ENCODE data around the gene B4GALT3. TPM values are rescaled to one million over a fixed set of nuclear protein-coding genes. Genes with fewer than 3 reads are reported as not detected.
"Not testable (repeated sequence)": the region's sequence is repeated elsewhere in the genome, so short reads cannot be mapped to it uniquely, and the experiment has no call there.

B4GALT3 gene
- 10 to 100 TPM; 25.1 to 35.9 (median 33.3) TPM for total RNA-seq
- long read RNA-seq, donor 1, transcript B4GALT3-213 (8 exons, 2,414 nt) = minor isoform, 7 of 60 reads
- long read RNA-seq, donor 1, transcript B4GALT3-201 (8 exons, 1,911 nt) = major isoform, 35 of 60 reads
- long read RNA-seq, donor 1, partial matches to known transcripts = 8 of 60 reads
- long read RNA-seq, donor 1, other reads (novel, unspliced or antisense) = 10 of 60 reads
- long read RNA-seq, donor 2, transcript B4GALT3-201 (8 exons, 1,911 nt) = major isoform, 10 of 14 reads
- long read RNA-seq, donor 2, partial matches to known transcripts = 1 of 14 reads
- long read RNA-seq, donor 2, other reads (novel, unspliced or antisense) = 2 of 14 reads

DNA sequence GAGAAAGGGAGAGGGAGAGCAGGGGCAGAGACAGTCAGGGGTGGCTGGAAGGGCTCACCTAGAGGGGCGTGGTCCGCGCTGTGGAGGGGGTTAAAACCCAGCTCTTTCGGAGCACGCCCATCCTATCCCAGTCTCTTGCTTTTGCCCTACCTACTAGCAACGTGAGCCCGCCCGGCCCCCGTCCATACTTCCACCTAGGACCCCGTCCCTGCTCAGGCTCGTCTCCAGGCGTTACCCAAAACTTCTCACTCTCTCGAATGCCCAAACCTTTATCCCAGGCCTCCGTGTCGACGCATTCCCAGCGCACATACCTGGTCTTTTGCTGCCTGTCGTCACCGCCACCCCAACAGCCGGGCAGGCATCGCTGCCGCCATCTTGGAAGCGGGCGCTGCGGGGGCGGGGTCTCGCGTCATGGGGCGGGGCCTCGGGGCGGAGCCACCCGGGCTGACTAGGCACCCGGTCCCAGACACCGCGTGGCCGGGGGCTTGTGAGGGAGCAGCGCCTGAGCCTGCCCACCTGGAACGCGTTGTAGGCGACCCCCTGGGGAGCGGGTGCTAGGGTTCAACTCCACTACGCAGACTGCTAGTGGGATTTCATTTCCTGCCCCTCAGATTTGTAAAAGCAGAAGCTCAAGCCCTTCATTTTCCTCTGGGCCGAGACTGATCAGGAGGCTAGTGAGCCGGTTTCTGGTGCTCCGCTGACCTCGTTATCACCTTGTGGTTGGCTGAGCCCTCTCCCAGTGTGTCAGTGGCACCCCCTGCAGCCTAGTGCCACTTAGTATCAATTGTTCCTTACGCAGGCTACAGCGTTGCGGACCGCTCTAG lies at the start of gene B4GALT3:
B4GALT3 (minus strand) TSS at position 396 of the 824 bp plus-strand sequence. CDS start 1,447 bp downstream, outside the sequence.
- H3K4me1 ChIP-seq (ENCODE audit: low read depth) = peaks cover 8% of the 10 kb centered on the region

DNA sequence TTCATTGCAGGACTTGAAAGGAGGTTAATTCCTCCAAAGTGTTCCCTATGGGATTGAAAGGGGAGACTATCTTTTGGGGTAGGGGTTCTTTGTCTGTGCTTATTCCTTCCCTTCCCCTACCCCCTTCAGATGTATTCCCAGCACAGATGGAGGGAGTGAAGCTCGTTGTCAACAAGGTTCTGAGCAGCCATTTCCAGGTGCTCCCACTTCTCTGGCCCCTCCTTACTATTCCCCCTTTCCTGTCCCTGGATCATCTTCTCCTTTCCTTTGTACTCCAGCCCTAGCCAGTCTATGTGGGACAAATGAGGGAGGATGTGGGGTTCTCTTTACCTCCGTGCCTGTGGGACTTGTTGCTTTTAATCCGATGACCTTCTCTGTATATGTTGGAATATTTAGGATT lies 49.5 kb upstream of the B4GALT3 start:
- ATAC-seq = no peak
- Histone ChIP-seq H3K36me3 (ENCODE audit: low read depth) (no peaks in the 10 kb centered on the region), H3K9me3 (no peaks in the 10 kb centered on the region), H3K4me3 (no peak overlapping the region), H3K4me1 (ENCODE audit: low read depth) (peaks cover 18% of the 10 kb centered on the region)
- intact Hi-C loops (cut with DNase I, micrococcal nuclease) = loop anchor here (5.0 to 10.0 kb wide), 2 partner anchors 66 to 158 kb away; no protein-coding TSS in a partner anchor
- DNase-seq = no peak
- TF ChIP-seq, protein P1, sequence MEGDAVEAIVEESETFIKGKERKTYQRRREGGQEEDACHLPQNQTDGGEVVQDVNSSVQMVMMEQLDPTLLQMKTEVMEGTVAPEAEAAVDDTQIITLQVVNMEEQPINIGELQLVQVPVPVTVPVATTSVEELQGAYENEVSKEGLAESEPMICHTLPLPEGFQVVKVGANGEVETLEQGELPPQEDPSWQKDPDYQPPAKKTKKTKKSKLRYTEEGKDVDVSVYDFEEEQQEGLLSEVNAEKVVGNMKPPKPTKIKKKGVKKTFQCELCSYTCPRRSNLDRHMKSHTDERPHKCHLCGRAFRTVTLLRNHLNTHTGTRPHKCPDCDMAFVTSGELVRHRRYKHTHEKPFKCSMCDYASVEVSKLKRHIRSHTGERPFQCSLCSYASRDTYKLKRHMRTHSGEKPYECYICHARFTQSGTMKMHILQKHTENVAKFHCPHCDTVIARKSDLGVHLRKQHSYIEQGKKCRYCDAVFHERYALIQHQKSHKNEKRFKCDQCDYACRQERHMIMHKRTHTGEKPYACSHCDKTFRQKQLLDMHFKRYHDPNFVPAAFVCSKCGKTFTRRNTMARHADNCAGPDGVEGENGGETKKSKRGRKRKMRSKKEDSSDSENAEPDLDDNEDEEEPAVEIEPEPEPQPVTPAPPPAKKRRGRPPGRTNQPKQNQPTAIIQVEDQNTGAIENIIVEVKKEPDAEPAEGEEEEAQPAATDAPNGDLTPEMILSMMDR (IDR thresholded peaks at IDR 0.05) = no peak

More for the DNA sequence above, at the start of gene B4GALT3:
- peak; percentile 97 for ATAC-seq
- Histone ChIP-seq H3K9me3 (no peaks in the 10 kb centered on the region), H3K36me3 (ENCODE audit: low read depth) (no peaks in the 10 kb centered on the region), H3K4me3 (peak within 1 kb of the TSS; percentile 67)
- intact Hi-C loops (cut with DNase I, micrococcal nuclease) = no loop called here
- TF ChIP-seq, protein P1 (IDR thresholded peaks at IDR 0.05) = no peak
- DNase-seq = peak; percentile 93 to 97 (median 97)

GRCh38 chr1:161226320-161226711 lies 49.0 kb upstream of the B4GALT3 start:
- ATAC-seq (no peak), DNase-seq (peak in 1 of 3 donors; percentile 49)
- H3K9me3 ChIP-seq = no peaks in the 10 kb centered on the region
- H3K36me3 ChIP-seq (ENCODE audit: low read depth) = no peaks in the 10 kb centered on the region
- peak overlapping the region; percentile 33 for H3K4me3 ChIP-seq
- peaks cover 18% of the 10 kb centered on the region for H3K4me1 ChIP-seq (ENCODE audit: low read depth)
- intact Hi-C loops (cut with DNase I, micrococcal nuclease) = loop anchor here (5.0 to 10.0 kb wide), 2 partner anchors 66 to 158 kb away; no protein-coding TSS in a partner anchor
- TF ChIP-seq, protein P1 (IDR thresholded peaks at IDR 0.05) = no peak

- Histone ChIP-seq H3K9me3 (no peaks in the 10 kb centered on the region), H3K4me1 (ENCODE audit: low read depth) (peaks cover 18% of the 10 kb centered on the region), H3K4me3 (peak within 1 kb of the TSS; percentile 33), H3K36me3 (ENCODE audit: low read depth) (no peaks in the 10 kb centered on the region)
- DNase-seq (peak; percentile 89 to 94 (median 93)), ATAC-seq (peak; percentile 93)
- TF ChIP-seq, protein P1 (IDR thresholded peaks at IDR 0.05) = peak; percentile 38
- intact Hi-C loops (cut with DNase I, micrococcal nuclease) = loop anchor here (5.0 to 10.0 kb wide), 2 partner anchors 67 to 159 kb away; no protein-coding TSS in a partner anchor
Measured at GRCh38 chr1:161225534-161226319, 48.4 kb upstream of the B4GALT3 start, which contains the start of gene TOMM40L. TSS of gene TOMM40L (plus strand) at chr1:161226060. CDS start at chr1:161226490, 430 bp downstream.

- Histone ChIP-seq H3K36me3 (ENCODE audit: low read depth) (no peaks in the 10 kb centered on the region), H3K4me3 (no peak overlapping the region), H3K4me1 (ENCODE audit: low read depth) (peaks cover 18% of the 10 kb centered on the region), H3K9me3 (no peaks in the 10 kb centered on the region)
- ATAC-seq = no peak
- no peak for DNase-seq
- intact Hi-C loops (cut with DNase I, micrococcal nuclease) = loop anchor here (5.0 to 10.0 kb wide), 2 partner anchors 67 to 160 kb away; no protein-coding TSS in a partner anchor
- TF ChIP-seq, protein P1 (IDR thresholded peaks at IDR 0.05) = no peak
Measured at GRCh38 chr1:161225178-161225533, 47.8 kb upstream of the B4GALT3 start.

GRCh38 chr1:161224695-161225087 lies 47.4 kb upstream of the B4GALT3 start:
- not testable (repeated sequence) for DNase-seq; H3K36me3 ChIP-seq (ENCODE audit: low read depth); H3K4me3 ChIP-seq; ATAC-seq; H3K9me3 ChIP-seq
- intact Hi-C loops (cut with DNase I, micrococcal nuclease) = loop anchor here (5.0 to 10.0 kb wide), 2 partner anchors 68 to 160 kb away; no protein-coding TSS in a partner anchor
- H3K4me1 ChIP-seq (ENCODE audit: low read depth) = peaks cover 18% of the 10 kb centered on the region

Data from mucosa of descending colon (tissue), 3 donors.